Stimulated activated CD4-positive, alpha-beta T cell treated with anti-CD3 and anti-CD28 coated beads, Interleukin-2, amount 100 ng/mL, for 4 hours (primary cell): ENCODE results near the gene ARMS2.

ENCODE experiments used
- DNase-seq: peaks from one replicate; pipeline ENCODE4 v3.0.0-alpha.2; 2020; ENCODE audit warnings: low read depth

The ARMS2 gene

DNA sequence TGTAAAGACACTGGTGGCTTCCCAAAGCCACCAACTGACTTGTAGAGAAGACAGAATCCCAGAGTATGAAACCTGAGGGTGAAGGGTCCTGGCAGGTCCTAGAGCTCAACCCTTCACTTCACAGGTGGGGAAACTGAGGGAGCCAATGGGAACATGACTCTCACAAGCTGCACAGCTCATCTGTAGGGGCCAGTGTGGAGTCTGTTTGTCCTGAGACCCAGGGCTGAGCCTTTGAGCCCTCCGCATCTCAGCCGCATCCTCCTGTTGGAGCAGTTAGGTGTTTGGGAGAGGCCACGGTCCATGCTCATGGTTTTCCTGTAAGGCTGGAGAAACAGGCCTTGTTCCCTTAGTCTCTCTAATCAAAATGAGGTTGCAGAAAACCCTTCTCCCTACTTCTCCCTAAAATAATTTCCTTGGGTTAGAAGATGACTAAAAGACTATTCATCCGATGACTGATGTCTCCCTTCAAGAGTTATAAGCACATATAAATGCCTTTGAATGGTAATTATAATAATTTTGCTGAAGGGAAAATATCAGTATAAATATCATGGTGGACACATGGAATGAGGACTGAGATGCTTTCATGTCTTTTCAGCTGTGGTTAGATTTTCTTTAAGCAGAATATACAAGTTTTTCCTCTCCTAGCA is 17.2 kb downstream of the ARMS2 start:
- DNase-seq: no peak

DNA sequence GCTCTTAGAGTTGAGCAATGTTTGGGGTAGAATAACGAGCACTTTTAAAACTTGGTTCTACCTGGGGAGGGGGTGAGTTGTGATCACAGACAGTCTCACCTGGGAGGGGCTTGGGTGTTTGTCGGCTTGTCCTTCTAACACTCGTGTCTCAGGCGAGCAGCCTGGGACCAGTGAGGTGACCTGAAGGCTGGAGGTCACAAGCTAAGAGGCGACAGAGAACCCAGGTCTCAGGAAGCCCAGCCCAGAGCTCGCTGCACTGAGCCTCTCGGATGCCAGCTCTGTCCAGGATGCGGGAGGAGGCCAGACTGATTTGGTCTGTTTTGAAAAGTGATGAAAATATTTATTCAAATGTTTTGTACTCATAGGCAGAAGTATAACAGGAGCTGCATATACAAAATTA is 18.7 kb downstream of the ARMS2 start:
- DNase-seq: no peak

DNA sequence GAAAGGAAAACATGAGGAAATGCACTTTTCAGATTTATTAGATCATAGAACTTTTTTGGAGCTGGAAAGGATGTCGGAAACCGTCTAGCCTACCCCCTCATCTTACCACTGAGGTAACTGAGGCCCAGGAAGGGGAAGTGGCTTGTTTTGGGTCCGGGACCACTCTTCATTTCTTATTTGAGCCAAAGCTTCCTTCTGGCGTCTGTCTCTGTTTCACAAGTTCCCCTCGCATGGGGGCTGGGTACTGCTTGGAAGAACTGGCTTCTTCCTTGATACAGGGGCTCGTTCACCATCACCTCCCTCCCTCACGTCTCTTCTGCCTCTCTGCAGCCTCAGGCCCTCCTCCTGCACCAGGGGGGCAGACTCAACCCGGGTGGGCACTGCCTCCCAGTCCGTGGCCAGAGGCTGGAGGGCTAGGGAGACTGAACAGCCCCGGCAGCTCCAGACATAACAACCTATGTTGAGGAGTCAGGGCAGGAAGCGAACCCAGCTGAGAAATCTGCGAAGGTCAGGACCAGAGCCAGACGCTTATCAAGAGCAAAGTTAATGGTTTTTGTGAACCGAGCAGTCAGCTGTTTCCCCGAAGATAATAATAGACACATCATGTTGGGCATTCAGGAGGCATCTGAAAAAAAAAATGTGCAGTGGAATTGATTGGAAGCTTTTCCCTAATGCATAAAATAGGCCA is 19.8 kb downstream of the ARMS2 start:
- DNase-seq: no peak

- DNase-seq: no peak
These were observed 20.6 kb downstream of the ARMS2 start for GRCh38 chr10:122475100-122475499.

- DNase-seq: no peak
These were observed 21.3 kb downstream of the ARMS2 start for GRCh38 chr10:122475591-122476332.

GRCh38 chr10:122476333-122476695 is 21.9 kb downstream of the ARMS2 start:
- no peak for DNase-seq

DNA sequence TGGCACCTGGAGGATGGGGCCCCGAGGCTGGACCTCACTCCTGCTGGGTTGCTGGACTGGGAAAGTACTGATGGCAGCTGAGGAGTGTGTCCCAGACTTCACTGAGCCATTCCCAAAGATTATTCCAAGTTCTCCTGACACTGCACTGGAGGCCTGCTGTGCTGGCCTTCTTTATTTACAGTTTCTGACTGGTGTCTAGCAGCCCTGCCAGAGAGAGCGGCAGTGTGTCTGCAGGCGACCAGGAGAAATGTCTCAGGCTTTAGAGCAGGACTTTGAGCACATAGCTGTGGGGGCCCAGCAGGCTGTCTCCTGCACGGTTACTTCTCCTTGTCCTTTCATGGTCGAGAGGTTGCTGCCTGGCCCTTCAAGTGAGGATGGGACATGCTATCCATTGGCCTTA is 23.0 kb downstream of the ARMS2 start:
- DNase-seq: no peak

DNA sequence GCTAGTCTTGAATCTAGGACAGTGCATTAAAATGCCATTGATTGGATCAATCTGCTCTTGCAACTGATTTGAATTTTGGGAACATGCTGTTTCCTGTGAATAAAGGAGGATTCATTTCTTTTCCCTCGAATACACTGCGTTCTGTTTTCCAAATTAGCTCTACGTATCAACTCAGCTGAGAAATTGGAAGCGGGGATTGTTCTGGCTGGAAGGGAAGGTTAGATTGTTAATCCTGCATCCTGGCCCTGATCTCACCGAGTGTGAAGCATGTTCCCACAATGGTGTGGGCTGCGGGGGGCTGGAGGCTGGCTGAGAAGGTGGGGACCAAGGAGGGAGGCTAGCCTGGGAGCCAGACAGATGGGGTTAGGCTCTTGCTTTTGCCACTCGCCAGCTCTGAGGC is 24.5 kb downstream of the ARMS2 start:
- no peak for DNase-seq

- DNase-seq: no peak
These were observed 25.8 kb downstream of the ARMS2 start for GRCh38 chr10:122480146-122480833.

DNA sequence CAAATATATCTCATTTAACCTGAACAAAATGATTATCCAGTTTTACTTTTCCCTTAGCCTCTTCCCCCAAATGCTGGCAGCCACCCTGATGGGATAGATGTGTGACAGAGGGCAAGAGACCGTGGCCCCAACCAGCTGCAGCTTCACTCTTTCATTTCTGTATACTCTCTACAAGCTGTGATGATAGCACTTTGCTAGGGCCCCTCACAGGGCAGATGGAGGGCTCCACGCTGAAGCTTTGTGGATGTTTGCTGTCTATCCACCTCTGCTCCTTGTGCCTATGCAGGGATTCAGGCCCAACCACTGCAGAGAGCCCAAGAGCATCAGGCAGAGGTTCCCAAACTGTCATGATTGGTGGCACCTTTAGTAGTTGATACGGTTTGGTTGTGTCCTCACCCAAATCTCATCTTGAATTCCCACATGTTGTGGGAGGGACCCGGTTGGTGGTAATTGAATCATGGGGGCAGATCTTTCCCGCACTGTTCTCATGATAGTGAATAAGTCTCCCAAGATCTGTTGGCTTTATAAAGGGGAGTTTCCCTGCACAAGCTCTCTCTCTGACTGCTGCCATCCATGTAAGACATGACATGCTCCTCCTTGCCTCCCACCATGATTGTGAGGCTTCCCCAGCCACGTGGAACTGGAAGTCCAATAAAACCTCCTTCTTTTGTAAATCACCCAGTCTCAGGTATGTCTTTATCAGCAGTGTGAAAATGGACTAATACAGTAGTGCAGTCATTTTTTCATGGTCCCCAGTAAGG is 27.0 kb downstream of the ARMS2 start:
- DNase-seq: no peak

DNA sequence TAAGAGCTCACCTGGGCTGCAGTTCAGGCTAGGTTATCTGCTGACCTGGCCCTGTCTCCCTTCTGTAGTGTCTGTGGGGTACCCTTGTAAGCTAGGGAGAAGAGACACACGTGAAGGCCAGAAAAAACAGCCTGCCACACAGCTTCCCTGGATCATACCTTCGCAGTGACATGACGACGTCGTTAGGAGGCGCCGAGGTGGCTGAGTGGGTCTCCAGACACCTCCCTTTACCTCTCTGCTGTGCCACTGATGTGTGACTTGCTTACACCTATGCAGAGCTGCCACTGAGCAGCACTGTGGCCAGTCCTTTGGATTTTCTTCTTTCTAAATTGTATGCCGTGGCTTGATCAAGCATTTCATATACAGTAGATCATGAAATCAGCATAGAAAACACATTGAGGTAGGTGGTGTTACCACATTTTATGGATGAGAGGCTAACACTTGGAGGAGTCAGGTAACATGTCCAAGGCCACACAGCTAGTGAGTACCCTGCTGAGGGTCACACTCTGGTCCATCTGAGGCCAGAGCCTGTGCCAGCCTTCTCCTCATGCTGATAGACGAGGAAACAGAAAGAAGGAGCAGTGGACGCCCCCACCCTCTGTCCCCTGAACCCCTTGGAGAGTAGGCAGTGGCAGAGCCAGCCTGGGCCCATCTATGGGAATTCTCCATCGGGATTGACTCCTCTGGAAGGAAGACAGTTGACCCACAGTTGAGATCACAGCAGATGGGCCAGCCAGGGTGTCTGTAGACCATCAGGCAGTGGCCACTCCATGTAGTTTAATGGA is 30.0 kb downstream of the ARMS2 start:
- DNase-seq: no peak

- DNase-seq: no peak
These were observed 31.2 kb downstream of the ARMS2 start for GRCh38 chr10:122485670-122486069.

GRCh38 chr10:122486406-122487080 is 32.1 kb downstream of the ARMS2 start:
- DNase-seq: no peak

- no peak for DNase-seq
These were observed 32.8 kb downstream of the ARMS2 start for GRCh38 chr10:122487174-122487765.

GRCh38 chr10:122490268-122490667 is 35.8 kb downstream of the ARMS2 start:
- no peak for DNase-seq

- DNase-seq: no peak
These were observed 36.6 kb downstream of the ARMS2 start for GRCh38 chr10:122490786-122491680.

DNA sequence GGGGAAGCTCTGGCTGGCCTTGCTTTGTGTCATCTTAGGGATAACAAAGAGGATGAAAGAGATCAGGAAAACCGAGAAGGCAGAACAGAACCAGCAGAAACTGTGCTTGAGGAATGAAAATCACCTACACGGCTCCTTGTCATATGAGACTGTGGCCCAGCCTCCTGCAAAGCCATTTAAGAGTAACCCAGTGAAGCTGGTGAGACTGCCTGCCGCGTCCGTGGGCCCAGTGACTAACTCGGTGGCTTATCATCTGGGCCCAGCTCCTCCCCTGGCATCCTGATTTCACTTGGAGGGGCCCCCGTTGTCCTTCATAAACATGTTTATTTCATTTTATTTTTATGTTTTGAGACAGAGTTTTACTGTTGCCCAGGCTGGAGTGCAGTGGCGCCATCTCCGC is 37.6 kb downstream of the ARMS2 start:
- no peak for DNase-seq

GRCh38 chr10:122492999-122493481 is 38.6 kb downstream of the ARMS2 start:
- DNase-seq: no peak

DNA sequence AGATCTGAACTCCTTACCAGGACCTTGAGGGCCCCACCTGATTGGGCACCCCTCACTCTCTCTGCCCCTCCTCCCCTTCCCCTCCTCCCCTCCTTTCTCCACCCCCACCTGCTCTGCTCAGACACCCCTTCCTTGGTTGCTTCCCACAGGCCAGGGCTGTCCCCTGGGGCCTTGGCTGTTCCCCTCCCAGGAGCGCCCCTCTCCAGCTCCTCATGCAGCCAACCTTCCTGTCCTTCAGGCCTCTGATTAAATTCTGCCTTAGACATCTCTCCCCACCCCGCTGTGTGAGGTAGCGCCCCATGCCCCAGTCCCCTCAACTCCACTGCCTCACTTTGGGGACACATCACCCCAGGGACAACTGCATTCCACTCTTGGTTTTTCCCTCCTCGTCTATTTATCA is 39.3 kb downstream of the ARMS2 start:
- DNase-seq: no peak
